DOHH2 (cell line): ENCODE data around the gene MKS1.

Experiments used
- H3F3A ChIP-seq: fragments of 200-600 bp; sonication (generic), shearing (Covaris generic); 2 replicates; pipeline ENCODE4 v1.6.0; 2016; ENCODE audit warnings: antibody characterized with exemption, mild to moderate bottlenecking; ENCODE audit not compliant: control insufficient read depth, insufficient read depth
- H3K27ac ChIP-seq: fragments of 200-600 bp; sonication (generic); 2 replicates; pipeline ENCODE4 v1.5.1; 2014; ENCODE audit warnings: low read depth, mild to moderate bottlenecking, low read length, moderate library complexity
- H3K27me3 ChIP-seq: fragments of 200-600 bp; sonication (generic); 2 replicates; pipeline ENCODE4 v1.6.1; 2014; ENCODE audit warnings: mild to moderate bottlenecking, low read length, mixed read lengths; ENCODE audit not compliant: control insufficient read depth
- H3K36me3 ChIP-seq: fragments of 200-600 bp; sonication (generic); 2 replicates; pipeline ENCODE4 v1.6.1; 2014; ENCODE audit warnings: mild to moderate bottlenecking, low read length, moderate library complexity, mixed read lengths; ENCODE audit not compliant: control insufficient read depth
- H3K4me1 ChIP-seq: fragments of 200-600 bp; sonication (generic); 2 replicates; pipeline ENCODE4 v1.6.1; 2014; ENCODE audit warnings: mild to moderate bottlenecking, low read length, mixed read lengths; ENCODE audit not compliant: control insufficient read depth
- H3K4me2 ChIP-seq: fragments of 200-600 bp; sonication (generic); 2 replicates; pipeline ENCODE4 v1.6.0; 2014; ENCODE audit warnings: mild to moderate bottlenecking, low read length, moderate library complexity
- H3K4me3 ChIP-seq: fragments of 200-600 bp; sonication (generic); 2 replicates; pipeline ENCODE4 v1.5.1; 2014; ENCODE audit warnings: mild to moderate bottlenecking, low read length, mixed read lengths
- H3K79me2 ChIP-seq: fragments of 200-600 bp; sonication (generic); 2 replicates; pipeline ENCODE4 v1.6.1; 2014; ENCODE audit warnings: mild to moderate bottlenecking, low read length, mixed read lengths; ENCODE audit not compliant: control insufficient read depth
- H3K9me2 ChIP-seq: fragments of 200-600 bp; sonication (generic); replicated peaks from 2 replicates; pipeline ENCODE4 v1.6.1; 2014; ENCODE audit warnings: mild to moderate bottlenecking, low read length, mixed read lengths; ENCODE audit not compliant: control insufficient read depth
- H3K9me3 ChIP-seq: fragments of 200-600 bp; sonication (generic); 2 replicates; pipeline ENCODE4 v1.6.1; 2014; ENCODE audit warnings: antibody characterized with exemption, low read length, mixed read lengths; ENCODE audit not compliant: control insufficient read depth, insufficient read depth
- H4K20me1 ChIP-seq: fragments of 200-600 bp; sonication (generic); 2 replicates; pipeline ENCODE4 v1.6.0; 2014; ENCODE audit warnings: low read depth, mild to moderate bottlenecking, antibody characterized with exemption, low read length, moderate library complexity; ENCODE audit not compliant: control insufficient read depth, insufficient read depth
- CTCF ChIP-seq: fragments of 200-600 bp; sonication (generic); IDR thresholded peaks from one replicate; pipeline ENCODE4 v1.5.1; 2014; ENCODE audit warnings: antibody characterized with exemption, mild to moderate bottlenecking, low read depth, low read length; ENCODE audit not compliant: poor library complexity, severe bottlenecking
- EZH2phosphoT487 ChIP-seq: fragments of 200-600 bp; sonication (generic); IDR thresholded peaks from 2 replicates; pipeline ENCODE4 v1.6.1; 2017; ENCODE audit warnings: borderline replicate concordance, mild to moderate bottlenecking, antibody characterized with exemption, low read length, moderate library complexity, mixed read lengths

Gene MKS1

DNA sequence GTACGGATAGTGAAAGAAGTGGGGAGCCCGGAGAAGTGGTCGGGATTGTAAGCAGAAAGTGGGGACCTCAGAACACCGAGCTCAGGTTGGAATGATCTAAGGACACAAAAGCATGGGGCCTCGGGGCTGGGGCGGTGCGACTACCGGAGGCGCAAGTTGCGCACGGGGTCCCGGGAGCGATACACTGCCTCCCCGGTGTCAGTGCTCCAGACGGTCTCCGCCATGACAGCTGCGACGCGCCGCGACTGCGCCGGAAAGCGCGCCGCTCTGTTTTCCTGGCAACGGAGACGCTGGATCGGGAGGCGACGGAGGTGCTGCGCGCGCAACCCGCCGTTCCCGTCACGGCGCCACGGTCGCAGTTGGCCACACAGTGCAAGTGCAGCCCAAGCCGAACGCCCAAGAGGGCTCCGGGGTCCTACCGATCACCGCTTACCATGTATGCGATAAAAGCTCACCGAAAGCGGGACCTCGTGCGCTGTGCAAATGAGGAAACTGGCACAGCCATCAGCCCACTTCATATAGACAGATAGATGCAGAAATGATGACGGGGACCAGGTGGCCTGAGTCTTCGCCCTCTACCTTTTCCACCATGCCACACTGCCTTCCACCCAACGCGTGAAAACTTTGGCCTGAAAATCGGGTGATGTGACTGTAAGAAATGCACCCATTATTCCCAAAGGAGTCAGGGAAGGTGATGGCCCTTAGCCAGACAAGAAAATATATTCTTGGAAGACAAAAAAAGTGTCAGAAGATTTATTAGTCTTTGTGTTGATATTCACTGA is at the start of gene MKS1:
Gene MKS1, minus strand, starts transcription at position 249 of the 782 bp plus-strand sequence. Its CDS starts 25 bp downstream, at position 224.
- H3K9me2 ChIP-seq: no peaks in the 10 kb centered on the region
- H3K4me2 ChIP-seq: peak within 1 kb of the TSS; percentile 90
- H3K4me1 ChIP-seq: peaks cover 14% of the 10 kb centered on the region
- H4K20me1 ChIP-seq: no peaks in the 10 kb centered on the region
- H3K79me2 ChIP-seq: peaks cover 3% of the 10 kb centered on the region; the same call in 1 of the 2 replicates
- TF ChIP-seq CTCF: peak; percentile 66
- no peak for TF ChIP-seq EZH2phosphoT487
- no peaks in the 10 kb centered on the region for H3K9me3 ChIP-seq
- no peaks in the 10 kb centered on the region; the same call in 1 of the 2 replicates for H3K27me3 ChIP-seq
- no peaks in the 10 kb centered on the region for H3F3A ChIP-seq
- H3K27ac ChIP-seq: peak within 1 kb of the TSS; percentile 40
- peaks cover 4% of the 10 kb centered on the region; the same call in 1 of the 2 replicates for H3K36me3 ChIP-seq
- peak within 1 kb of the TSS; percentile 86 for H3K4me3 ChIP-seq

- TF ChIP-seq EZH2phosphoT487 (no peak), CTCF (no peak)
- no peak overlapping the region for H3K4me2 ChIP-seq
- no peaks in the 10 kb centered on the region for H3K9me3 ChIP-seq
- H3K79me2 ChIP-seq: no peaks in the 10 kb centered on the region
- H3K27me3 ChIP-seq: peaks cover 22% of the 10 kb centered on the region
- no peak overlapping the region for H3K27ac ChIP-seq
- H3K4me3 ChIP-seq: no peak overlapping the region
- no peaks in the 10 kb centered on the region for H3K4me1 ChIP-seq
- no peaks in the 10 kb centered on the region for H3K9me2 ChIP-seq
- H4K20me1 ChIP-seq: no peaks in the 10 kb centered on the region
- H3F3A ChIP-seq: no peaks in the 10 kb centered on the region
- H3K36me3 ChIP-seq: no peaks in the 10 kb centered on the region
These were observed 49.3 kb upstream of the MKS1 start for GRCh38 chr17:58268326-58268725.

DNA sequence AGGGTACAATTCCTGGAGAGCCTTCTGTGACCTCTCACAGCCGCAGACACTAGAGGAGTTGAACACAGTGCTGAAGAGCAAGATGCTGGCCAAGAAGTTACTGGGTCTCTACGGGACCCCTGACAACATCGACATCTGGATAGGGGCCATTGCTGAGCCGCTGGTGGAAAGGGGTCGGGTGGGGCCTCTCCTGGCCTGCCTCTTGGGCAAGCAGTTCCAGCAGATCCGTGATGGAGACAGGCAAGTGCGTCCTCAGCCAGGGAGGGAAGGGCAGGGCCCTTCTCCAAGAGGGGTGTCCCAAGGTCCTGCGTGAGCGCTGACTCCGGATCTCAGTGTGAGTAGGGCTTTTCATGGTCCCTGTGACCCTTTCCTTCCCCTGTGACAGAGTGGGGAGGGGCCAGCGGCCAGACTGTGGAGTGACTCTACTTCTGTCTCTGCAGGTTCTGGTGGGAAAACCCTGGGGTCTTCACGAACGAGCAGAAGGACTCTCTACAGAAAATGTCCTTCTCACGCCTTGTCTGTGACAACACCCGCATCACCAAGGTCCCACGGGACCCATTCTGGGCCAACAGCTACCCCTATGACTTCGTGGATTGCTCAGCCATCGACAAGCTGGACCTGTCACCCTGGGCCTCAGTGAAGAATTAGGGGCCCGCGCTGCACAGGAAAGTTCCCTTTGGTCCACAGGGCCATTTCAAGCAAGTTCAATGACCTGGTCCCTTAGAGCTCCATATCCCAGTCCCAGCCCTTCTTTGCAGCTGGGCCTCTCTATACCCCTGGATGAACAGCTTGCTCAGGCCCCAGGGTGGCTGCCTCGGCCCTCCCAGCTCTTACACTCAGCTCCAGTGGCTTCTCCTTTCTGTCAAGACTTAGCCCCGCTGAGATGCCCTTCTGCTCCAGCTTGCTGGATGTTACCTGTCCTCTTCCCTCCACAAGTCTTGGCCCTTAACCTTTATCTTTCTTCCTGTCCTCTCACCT is 48.6 kb upstream of the MKS1 start:
- no peaks in the 10 kb centered on the region for H3K36me3 ChIP-seq
- H3K79me2 ChIP-seq: no peaks in the 10 kb centered on the region
- H3K4me1 ChIP-seq: no peaks in the 10 kb centered on the region
- no peak overlapping the region for H3K27ac ChIP-seq
- H3K27me3 ChIP-seq: peaks cover 25% of the 10 kb centered on the region
- no peaks in the 10 kb centered on the region for H3F3A ChIP-seq
- H3K9me2 ChIP-seq: no peaks in the 10 kb centered on the region
- H3K4me3 ChIP-seq: no peak overlapping the region
- no peaks in the 10 kb centered on the region for H4K20me1 ChIP-seq
- H3K4me2 ChIP-seq: no peak overlapping the region
- H3K9me3 ChIP-seq: no peaks in the 10 kb centered on the region
- TF ChIP-seq EZH2phosphoT487 (no peak), CTCF (no peak)
